Measurements from ENCODE around the gene ARHGEF12. TPM values are rescaled to one million over a fixed set of nuclear protein-coding genes. Genes with fewer than 3 reads are reported as not detected.
A peak's percentile ranks its signal among the peaks of the same experiment; 100 is the strongest.

The ARHGEF12 gene
- total RNA-seq, 1 donor = 134 TPM

DNA sequence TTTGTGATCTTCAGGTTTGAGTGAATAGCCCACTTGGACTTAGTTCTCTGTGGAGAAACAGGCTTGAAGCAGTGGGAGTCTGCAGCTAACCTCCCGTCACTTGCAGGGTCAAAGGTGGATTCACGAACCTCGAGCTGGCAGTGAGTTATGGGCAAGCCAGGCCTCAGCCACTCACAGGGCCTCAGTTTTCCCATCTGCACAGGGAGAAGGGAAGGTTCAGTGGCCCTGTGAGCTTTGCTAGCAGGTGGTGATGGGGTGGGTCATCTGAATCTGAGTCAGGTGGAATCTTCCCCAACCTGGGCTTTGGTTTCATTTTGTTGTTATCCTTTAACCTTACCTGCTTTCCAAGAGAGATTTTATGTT is 88.7 kb downstream of the ARHGEF12 start:
- Histone ChIP-seq H3K27ac (ENCODE audit: low read depth, low read length) (peak overlapping the region; percentile 34), H3K9me3 (ENCODE audit: low read depth, low read length) (no peaks in the 10 kb centered on the region), H3K4me2 (ENCODE audit: insufficient read depth, low read length) (no peak overlapping the region), H3K4me1 (ENCODE audit: insufficient read depth, low read length) (peaks cover 6% of the 10 kb centered on the region), H3K36me3 (ENCODE audit: insufficient read depth, low read length) (peaks cover 25% of the 10 kb centered on the region), H4K20me1 (ENCODE audit: insufficient read depth, low read length) (no peaks in the 10 kb centered on the region), H2AFZ (ENCODE audit: low read length) (no peak overlapping the region), H3K27me3 (ENCODE audit: insufficient read depth, low read length) (no peaks in the 10 kb centered on the region), H3K4me3 (ENCODE audit: insufficient read depth, low read length) (no peak overlapping the region), H3K79me2 (ENCODE audit: insufficient read depth, low read length) (peaks cover 17% of the 10 kb centered on the region)
- no peak for DNase-seq (ENCODE audit: insufficient read length, low spot score, missing footprints)
- TF ChIP-seq CTCF (IDR thresholded peaks at IDR 0.05; ENCODE audit: extremely low read depth, low read depth, low read length) = no peak

DNA sequence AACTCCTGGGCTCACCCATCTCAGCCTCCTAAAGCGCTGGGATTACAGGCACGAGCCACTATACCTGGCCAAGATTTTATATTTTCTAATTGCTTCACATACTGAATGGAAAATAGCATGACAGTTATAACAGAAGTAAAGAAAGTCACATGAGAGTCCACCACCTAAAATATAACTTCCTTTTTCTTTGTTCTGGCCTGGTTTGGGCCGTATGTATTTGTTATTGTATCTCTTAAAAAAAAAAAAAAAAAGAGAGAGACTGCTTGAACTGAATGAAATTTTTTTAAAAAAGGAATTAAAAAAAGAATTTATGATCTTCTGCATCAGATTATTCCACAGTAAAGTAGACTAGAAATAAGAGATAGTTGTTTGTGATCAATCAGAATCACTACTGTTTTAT is 89.3 kb downstream of the ARHGEF12 start:
- Histone ChIP-seq H2AFZ (ENCODE audit: low read length) (no peak overlapping the region), H3K4me1 (ENCODE audit: insufficient read depth, low read length) (peaks cover 12% of the 10 kb centered on the region), H4K20me1 (ENCODE audit: insufficient read depth, low read length) (no peaks in the 10 kb centered on the region), H3K4me2 (ENCODE audit: insufficient read depth, low read length) (no peak overlapping the region), H3K4me3 (ENCODE audit: insufficient read depth, low read length) (no peak overlapping the region), H3K79me2 (ENCODE audit: insufficient read depth, low read length) (peaks cover 12% of the 10 kb centered on the region), H3K36me3 (ENCODE audit: insufficient read depth, low read length) (peaks cover 23% of the 10 kb centered on the region), H3K9me3 (ENCODE audit: low read depth, low read length) (no peaks in the 10 kb centered on the region), H3K27ac (ENCODE audit: low read depth, low read length) (no peak overlapping the region), H3K27me3 (ENCODE audit: insufficient read depth, low read length) (no peaks in the 10 kb centered on the region)
- DNase-seq (ENCODE audit: insufficient read length, low spot score, missing footprints) = no peak
- no peak for TF ChIP-seq CTCF (IDR thresholded peaks at IDR 0.05; ENCODE audit: extremely low read depth, low read depth, low read length)

- Histone ChIP-seq H3K4me3 (ENCODE audit: insufficient read depth, low read length) (no peak overlapping the region), H3K9me3 (ENCODE audit: low read depth, low read length) (no peaks in the 10 kb centered on the region), H3K4me2 (ENCODE audit: insufficient read depth, low read length) (no peak overlapping the region), H3K36me3 (ENCODE audit: insufficient read depth, low read length) (peaks cover 9% of the 10 kb centered on the region), H3K79me2 (ENCODE audit: insufficient read depth, low read length) (peaks cover 3% of the 10 kb centered on the region), H4K20me1 (ENCODE audit: insufficient read depth, low read length) (no peaks in the 10 kb centered on the region), H3K27me3 (ENCODE audit: insufficient read depth, low read length) (no peaks in the 10 kb centered on the region), H2AFZ (ENCODE audit: low read length) (no peak overlapping the region), H3K27ac (ENCODE audit: low read depth, low read length) (peak overlapping the region; percentile 37), H3K4me1 (ENCODE audit: insufficient read depth, low read length) (peaks cover 33% of the 10 kb centered on the region)
- DNase-seq (ENCODE audit: insufficient read length, low spot score, missing footprints) = peak; percentile 30
- TF ChIP-seq CTCF (IDR thresholded peaks at IDR 0.05; ENCODE audit: extremely low read depth, low read depth, low read length) = no peak
These were observed 93.9 kb downstream of the ARHGEF12 start for GRCh38 chr11:120430146-120430545.

- H3K36me3 ChIP-seq (ENCODE audit: insufficient read depth, low read length) = peaks cover 9% of the 10 kb centered on the region
- H4K20me1 ChIP-seq (ENCODE audit: insufficient read depth, low read length) = no peaks in the 10 kb centered on the region
- H2AFZ ChIP-seq (ENCODE audit: low read length) = peak overlapping the region; percentile 11
- no peak for DNase-seq (ENCODE audit: insufficient read length, low spot score, missing footprints)
- peak; percentile 52 for TF ChIP-seq CTCF (IDR thresholded peaks at IDR 0.05; ENCODE audit: extremely low read depth, low read depth, low read length)
- no peaks in the 10 kb centered on the region for H3K9me3 ChIP-seq (ENCODE audit: low read depth, low read length)
- H3K4me1 ChIP-seq (ENCODE audit: insufficient read depth, low read length) = peaks cover 33% of the 10 kb centered on the region
- H3K27ac ChIP-seq (ENCODE audit: low read depth, low read length) = peak overlapping the region; percentile 94
- H3K4me3 ChIP-seq (ENCODE audit: insufficient read depth, low read length) = peak overlapping the region; percentile 31
- no peaks in the 10 kb centered on the region for H3K27me3 ChIP-seq (ENCODE audit: insufficient read depth, low read length)
- H3K79me2 ChIP-seq (ENCODE audit: insufficient read depth, low read length) = peaks cover 3% of the 10 kb centered on the region
- H3K4me2 ChIP-seq (ENCODE audit: insufficient read depth, low read length) = peak overlapping the region; percentile 66
These were observed 95.4 kb downstream of the ARHGEF12 start for GRCh38 chr11:120431633-120432032.
